ENCODE results near the gene SYNE3.

DNA sequence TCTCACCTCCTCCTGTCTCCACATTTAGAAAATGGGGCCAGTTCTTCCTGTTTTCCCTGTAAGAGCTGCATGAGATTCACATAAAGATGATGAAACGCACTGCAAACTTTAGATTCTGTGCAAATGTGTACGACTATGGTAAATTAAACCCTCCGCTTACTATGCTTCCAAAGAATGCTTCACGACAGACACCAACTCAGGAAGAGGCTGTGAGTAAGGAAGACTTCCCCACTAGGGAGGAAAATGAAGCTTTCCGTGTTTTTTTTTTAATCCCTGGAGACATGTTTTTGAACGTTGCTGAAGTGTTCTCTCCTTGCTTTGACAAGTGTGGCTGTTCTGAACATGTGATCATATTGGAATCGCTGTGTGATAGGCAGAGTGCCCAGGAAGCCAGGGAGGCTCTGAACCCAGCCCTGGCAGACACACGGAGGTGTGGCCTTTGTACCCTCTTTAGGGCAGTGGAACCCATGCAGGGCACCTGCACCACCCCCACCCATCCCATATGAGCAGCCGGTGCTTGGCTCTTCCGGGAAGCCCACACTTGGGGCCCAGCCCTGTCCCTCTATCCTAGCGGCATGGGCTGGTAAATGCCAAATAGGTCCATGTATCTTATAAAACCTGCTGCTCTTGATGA is 7.5 kb upstream of the SYNE3 start:
- TF ChIP-seq CTCF (IDR thresholded peaks at IDR 0.05) (no peak), EZH2 (IDR thresholded peaks at IDR 0.05; ENCODE audit: borderline replicate concordance, insufficient read depth, low read depth, low read length, poor library complexity, severe bottlenecking) (no peak)

Data from B cell (primary cell).